Neural cell (in vitro differentiated cells): Measurements from ENCODE around the gene PLCB1. TPM values are rescaled to one million over a fixed set of nuclear protein-coding genes. Genes with fewer than 3 reads are reported as not detected.

Source experiments
- H2AFZ ChIP-seq: fragments of 200-600, 300-800 bp; sonication (generic), shearing (Covaris generic); 2 replicates; pipeline ENCODE4 v1.6.0; 2014; ENCODE audit warnings: low read depth, mild to moderate bottlenecking, antibody characterized with exemption, low read length, moderate library complexity
- H3F3A ChIP-seq: fragments of 200-600 bp; shearing (Covaris generic); 2 replicates; pipeline ENCODE4 v1.6.1; 2016; ENCODE audit warnings: mild to moderate bottlenecking, moderate library complexity, mixed read lengths, antibody characterized with exemption, low read length; ENCODE audit not compliant: insufficient read depth, poor library complexity, severe bottlenecking
- H3K27ac ChIP-seq: fragments of 200-600, 300-800 bp; sonication (generic), shearing (Covaris generic); 2 replicates; pipeline ENCODE4 v1.5.1; 2014; ENCODE audit warnings: mild to moderate bottlenecking, low read length, moderate library complexity
- H3K27me3 ChIP-seq: fragments of 300-800, 200-600 bp; sonication (generic), shearing (Covaris generic); 2 replicates; pipeline ENCODE4 v1.6.0; 2014; ENCODE audit warnings: mild to moderate bottlenecking, low read depth, low read length, moderate library complexity; ENCODE audit not compliant: insufficient read depth
- H3K36me3 ChIP-seq: fragments of 300-800, 200-600 bp; sonication (generic), shearing (Covaris generic); 2 replicates; pipeline ENCODE4 v1.5.1; 2014; ENCODE audit warnings: mild to moderate bottlenecking, antibody characterized with exemption, low read length, moderate library complexity; ENCODE audit not compliant: insufficient read depth
- H3K4me2 ChIP-seq: fragments of 300-800, 200-600 bp; sonication (generic), shearing (Covaris generic); 2 replicates; pipeline ENCODE4 v1.6.0; 2014; ENCODE audit warnings: mild to moderate bottlenecking, low read length
- H3K4me3 ChIP-seq: fragments of 300-800, 200-600 bp; sonication (generic), shearing (Covaris generic); 2 replicates; pipeline ENCODE4 v1.5.1; 2014; ENCODE audit warnings: mild to moderate bottlenecking, low read length, moderate library complexity
- H3K79me2 ChIP-seq: fragments of 200-600 bp; shearing (Covaris generic); replicated peaks from 2 replicates; pipeline ENCODE4 v1.6.0; 2014; ENCODE audit warnings: mild to moderate bottlenecking, low read length, moderate library complexity; ENCODE audit not compliant: insufficient read depth
- H3K9ac ChIP-seq: fragments of 300-800, 200-600 bp; sonication (generic), shearing (Covaris generic); 2 replicates; pipeline ENCODE4 v1.6.1; 2016; ENCODE audit warnings: mild to moderate bottlenecking, low read length, mixed read lengths
- H3K9me2 ChIP-seq: fragments of 200-600 bp; shearing (Covaris generic); 2 replicates; pipeline ENCODE4 v1.6.1; 2016; ENCODE audit warnings: mild to moderate bottlenecking, low read length, mixed read lengths; ENCODE audit not compliant: insufficient read depth
- H3K9me3 ChIP-seq: fragments of 200-600, 300-800 bp; sonication (generic), shearing (Covaris generic); 2 replicates; pipeline ENCODE4 v1.6.1; 2016; ENCODE audit warnings: mild to moderate bottlenecking, mixed run types, low read length, moderate library complexity, mixed read lengths
- H4K20me1 ChIP-seq: fragments of 200-600 bp; shearing (Covaris generic); 2 replicates; pipeline ENCODE4 v1.6.1; 2016; ENCODE audit warnings: mild to moderate bottlenecking, mixed run types; ENCODE audit not compliant: insufficient read depth
- CTCF ChIP-seq: fragments of 450-650 bp; IDR thresholded peaks from 2 replicates; pipeline ENCODE4 v1.5.1; 2014; ENCODE audit warnings: antibody characterized with exemption, mild to moderate bottlenecking, moderate library complexity; ENCODE audit not compliant: poor library complexity, severe bottlenecking
- EP300 ChIP-seq: fragments of 450-650 bp; conservative IDR thresholded peaks from 2 replicates; pipeline ENCODE4 v1.6.1; 2014; ENCODE audit warnings: antibody characterized with exemption, mild to moderate bottlenecking, moderate library complexity; ENCODE audit not compliant: poor library complexity, severe bottlenecking
- EZH2 ChIP-seq: fragments of 200-600, 300-800 bp; shearing (Covaris generic), sonication (generic); IDR thresholded peaks from 2 replicates; pipeline ENCODE4 v1.6.1; 2014; ENCODE audit warnings: antibody characterized with exemption, low read length, borderline replicate concordance, mild to moderate bottlenecking; ENCODE audit not compliant: insufficient read depth, poor library complexity, severe bottlenecking
- MXI1 ChIP-seq: fragments of 450-650 bp; conservative IDR thresholded peaks from 2 replicates; pipeline ENCODE4 v1.6.1; 2014; ENCODE audit warnings: antibody characterized with exemption, mild to moderate bottlenecking; ENCODE audit not compliant: poor library complexity, severe bottlenecking
- POLR2AphosphoS5 ChIP-seq: IDR thresholded peaks from 2 replicates; pipeline ENCODE4 v1.6.1; 2012
- RAD21 ChIP-seq: fragments of 450-650 bp; conservative IDR thresholded peaks from 2 replicates; pipeline ENCODE4 v1.6.1; 2014; ENCODE audit warnings: antibody characterized with exemption, mild to moderate bottlenecking, moderate library complexity
- REST ChIP-seq: IDR thresholded peaks from 2 replicates; pipeline ENCODE4 v1.6.1; 2012; ENCODE audit warnings: borderline replicate concordance
- SMC3 ChIP-seq: fragments of 450-650 bp; conservative IDR thresholded peaks from 2 replicates; pipeline ENCODE4 v1.6.1; 2014; ENCODE audit warnings: antibody characterized with exemption, mild to moderate bottlenecking, moderate library complexity; ENCODE audit not compliant: poor library complexity
- TAF1 ChIP-seq: IDR thresholded peaks from 2 replicates; pipeline ENCODE4 v1.6.1; 2012; ENCODE audit warnings: low read depth
- polyA plus RNA-seq: library from polyadenylated mRNA; depleted of rRNA; stranded (reverse); fragments of >200 nt; gene quantifications from 2 replicates; pipeline ENCODE4 v1.2.3, GENCODE V29; 2014

Gene PLCB1
- polyA plus RNA-seq, 1 donor from 2014 or later: 11.4 TPM

GRCh38 chr20:8530022-8530421, 398.0 kb downstream of the PLCB1 start:
- Histone ChIP-seq H3K27me3 (no peaks in the 10 kb centered on the region), H3K9ac (no peak overlapping the region), H3F3A (no peaks in the 10 kb centered on the region), H3K36me3 (no peaks in the 10 kb centered on the region), H2AFZ (no peak overlapping the region), H4K20me1 (no peaks in the 10 kb centered on the region), H3K9me3 (no peaks in the 10 kb centered on the region), H3K79me2 (no peaks in the 10 kb centered on the region), H3K9me2 (no peaks in the 10 kb centered on the region), H3K4me3 (no peak overlapping the region), H3K4me2 (no peak overlapping the region), H3K27ac (no peak overlapping the region)
- no peak for TF ChIP-seq SMC3
- TF ChIP-seq POLR2AphosphoS5: no peak
- no peak for TF ChIP-seq EP300
- TF ChIP-seq REST: no peak
- TF ChIP-seq CTCF: no peak
- no peak for TF ChIP-seq EZH2
- no peak for TF ChIP-seq MXI1
- TF ChIP-seq RAD21: no peak

- no peaks in the 10 kb centered on the region for H4K20me1 ChIP-seq
- no peak overlapping the region for H3K4me2 ChIP-seq
- no peaks in the 10 kb centered on the region for H3F3A ChIP-seq
- H3K27me3 ChIP-seq: no peaks in the 10 kb centered on the region
- no peak overlapping the region for H2AFZ ChIP-seq
- no peaks in the 10 kb centered on the region for H3K36me3 ChIP-seq
- no peak overlapping the region for H3K27ac ChIP-seq
- no peaks in the 10 kb centered on the region for H3K9me3 ChIP-seq
- H3K9me2 ChIP-seq: no peaks in the 10 kb centered on the region
- H3K4me3 ChIP-seq: no peak overlapping the region
- TF ChIP-seq MXI1 (no peak), SMC3 (no peak), TAF1 (no peak), CTCF (no peak), EZH2 (no peak), RAD21 (no peak), REST (no peak), EP300 (no peak), POLR2AphosphoS5 (no peak)
- no peaks in the 10 kb centered on the region for H3K79me2 ChIP-seq
- no peak overlapping the region for H3K9ac ChIP-seq
Observed at GRCh38 chr20:8532169-8532568, 400.1 kb downstream of the PLCB1 start.
